ENCODE measurements around the gene IDH3G.
"Not testable (repeated sequence)": the region's sequence is repeated elsewhere in the genome, so short reads cannot be mapped to it uniquely, and the experiment has no call there.

The IDH3G gene

DNA sequence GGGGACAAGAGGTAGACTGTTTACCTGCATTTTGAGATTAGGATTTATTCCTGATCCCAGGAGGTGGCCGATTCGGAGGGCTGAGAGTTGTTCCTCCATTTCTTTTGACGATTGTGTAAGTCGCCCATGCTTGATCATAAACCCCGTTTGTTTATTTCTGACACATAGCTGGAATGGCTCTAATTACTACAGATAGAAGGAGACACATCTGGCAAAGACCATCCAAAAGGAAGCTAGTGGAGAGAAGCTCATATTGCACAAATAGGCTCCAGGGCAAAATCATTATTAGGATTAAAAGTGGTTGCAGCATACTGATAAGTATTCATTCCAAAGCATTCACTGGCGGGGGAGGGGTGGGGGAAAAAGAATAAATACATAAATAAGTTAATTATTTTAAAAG is 47.2 kb downstream of the IDH3G start:
- not testable (repeated sequence) for DNase-seq

GRCh38 chrX:153746359-153746758 is 47.8 kb downstream of the IDH3G start:
- no peak for DNase-seq

DNA sequence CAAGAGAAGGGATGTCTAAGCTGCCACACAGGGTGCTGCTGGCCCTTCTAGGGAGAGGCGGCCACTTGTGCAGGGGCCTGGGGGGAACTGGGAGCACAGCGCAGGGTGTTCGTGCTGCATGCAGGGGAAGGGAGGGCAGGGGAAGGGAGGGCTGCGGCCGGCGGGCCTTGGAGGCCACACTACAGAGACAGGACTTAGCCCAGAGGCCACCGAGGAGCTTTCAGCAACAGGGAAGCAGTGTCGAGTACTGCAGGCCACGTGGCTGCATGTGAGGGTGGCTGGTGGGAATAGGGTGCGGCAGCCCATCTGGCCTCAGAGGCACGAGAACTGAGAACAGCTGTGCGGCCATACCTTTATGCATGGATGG is 49.1 kb downstream of the IDH3G start:
- not testable (repeated sequence) for DNase-seq

GRCh38 chrX:153744210-153745066 is 49.7 kb downstream of the IDH3G start:
- DNase-seq: no peak

DNA sequence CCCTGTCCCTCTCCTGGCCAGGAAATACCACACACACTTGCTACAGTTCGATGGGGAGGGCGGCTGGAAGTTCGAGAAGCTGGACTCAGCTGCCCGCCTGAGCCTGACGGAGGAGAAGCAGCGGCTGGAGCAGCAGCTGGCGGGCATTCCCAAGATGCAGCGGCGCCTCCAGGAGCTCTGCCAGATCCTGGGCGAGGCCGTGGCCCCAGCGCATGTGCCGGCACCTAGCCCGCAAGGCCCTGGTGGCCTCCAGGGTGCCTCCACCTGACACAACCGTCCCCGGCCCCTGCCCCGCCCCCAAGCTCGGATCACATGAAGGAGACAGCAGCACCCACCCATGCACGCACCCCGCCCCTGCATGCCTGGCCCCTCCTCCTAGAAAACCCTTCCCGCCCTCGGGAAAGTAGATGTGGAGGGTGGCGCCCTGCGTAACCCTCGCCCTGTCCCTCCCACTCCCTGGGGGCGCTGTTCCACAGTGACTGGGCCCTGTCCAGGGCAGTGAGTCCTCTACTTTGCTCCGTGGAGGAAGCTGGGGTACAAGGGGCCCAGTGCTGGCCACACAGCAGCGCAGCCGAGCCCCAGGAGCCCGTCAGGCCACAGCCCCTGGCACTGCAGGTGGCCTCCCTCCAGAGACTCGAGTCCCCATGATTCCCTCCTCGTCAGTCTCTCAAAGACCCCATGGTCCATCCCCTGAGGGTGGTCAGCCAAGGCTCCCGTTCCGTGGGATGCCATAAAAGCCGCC is 50.5 kb downstream of the IDH3G start:
- DNase-seq: not testable (repeated sequence)

- not testable (repeated sequence) for DNase-seq
Measured at GRCh38 chrX:153742796-153743467, 51.2 kb downstream of the IDH3G start.

GRCh38 chrX:153742111-153742510 is 52.1 kb downstream of the IDH3G start:
- DNase-seq: not testable (repeated sequence)

- DNase-seq: no peak
Measured at GRCh38 chrX:153741446-153741845, 52.7 kb downstream of the IDH3G start.

- DNase-seq: no peak
Measured at GRCh38 chrX:153740631-153741222, 53.4 kb downstream of the IDH3G start.

DNA sequence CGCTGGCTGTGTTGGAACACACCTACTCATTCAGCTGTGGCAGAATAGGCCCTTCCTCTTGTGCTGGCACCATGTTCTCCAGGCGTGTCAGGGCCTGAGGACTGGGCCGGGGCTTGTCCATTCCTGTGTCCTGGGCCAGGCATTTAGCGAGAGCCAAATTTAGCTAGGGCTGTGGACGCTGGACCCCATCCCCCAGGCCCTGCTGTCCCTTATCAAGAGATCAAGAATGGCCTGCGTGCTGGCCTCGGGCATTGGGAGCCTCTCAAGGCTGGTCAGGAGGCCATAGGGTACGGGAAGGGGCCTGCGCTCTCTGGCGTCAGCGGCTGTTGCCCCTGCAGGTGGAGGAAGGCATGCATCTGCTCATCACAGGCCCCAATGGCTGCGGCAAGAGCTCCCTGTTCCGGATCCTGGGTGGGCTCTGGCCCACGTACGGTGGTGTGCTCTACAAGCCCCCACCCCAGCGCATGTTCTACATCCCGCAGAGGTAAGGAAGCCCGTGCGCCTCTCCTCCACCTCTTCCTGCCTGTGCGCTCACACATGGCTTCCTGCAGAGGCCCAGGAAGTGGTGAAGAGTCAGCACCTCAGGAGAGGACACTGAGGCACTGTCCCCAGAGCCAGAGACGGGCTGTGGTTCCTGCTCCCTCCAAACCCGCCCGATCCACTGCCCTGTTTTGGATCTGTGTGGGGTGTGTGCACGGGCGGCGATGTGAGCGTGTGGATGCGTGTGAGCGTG is 54.3 kb downstream of the IDH3G start:
- no peak for DNase-seq

GRCh38 chrX:153738056-153738605 is 56.0 kb downstream of the IDH3G start:
- DNase-seq: no peak

DNA sequence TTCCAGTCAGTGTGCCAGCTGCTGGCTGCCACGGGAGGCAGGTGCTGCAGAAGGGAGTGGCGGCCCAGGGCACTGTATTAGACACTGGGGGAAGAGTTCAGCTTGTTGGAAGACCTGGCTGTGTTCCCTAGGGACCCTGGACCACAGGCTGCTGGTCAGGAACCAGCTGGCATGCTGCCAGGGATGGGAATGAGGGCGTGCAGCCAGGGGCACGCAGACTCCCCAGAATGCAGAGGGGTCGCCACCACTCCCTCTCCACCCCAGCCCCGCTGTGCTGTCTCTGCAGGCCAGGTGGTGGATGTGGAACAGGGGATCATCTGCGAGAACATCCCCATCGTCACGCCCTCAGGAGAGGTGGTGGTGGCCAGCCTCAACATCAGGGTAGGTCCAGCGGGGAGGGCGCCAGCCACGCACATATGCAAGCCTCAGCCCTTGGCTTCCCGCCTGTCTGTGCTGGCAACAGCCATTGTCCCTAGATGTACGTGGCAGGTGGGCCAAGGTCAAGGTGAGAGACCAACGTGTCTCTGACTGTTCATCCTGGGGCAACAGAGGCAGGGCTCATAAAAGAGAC is 57.2 kb downstream of the IDH3G start:
- DNase-seq: no peak

DNA sequence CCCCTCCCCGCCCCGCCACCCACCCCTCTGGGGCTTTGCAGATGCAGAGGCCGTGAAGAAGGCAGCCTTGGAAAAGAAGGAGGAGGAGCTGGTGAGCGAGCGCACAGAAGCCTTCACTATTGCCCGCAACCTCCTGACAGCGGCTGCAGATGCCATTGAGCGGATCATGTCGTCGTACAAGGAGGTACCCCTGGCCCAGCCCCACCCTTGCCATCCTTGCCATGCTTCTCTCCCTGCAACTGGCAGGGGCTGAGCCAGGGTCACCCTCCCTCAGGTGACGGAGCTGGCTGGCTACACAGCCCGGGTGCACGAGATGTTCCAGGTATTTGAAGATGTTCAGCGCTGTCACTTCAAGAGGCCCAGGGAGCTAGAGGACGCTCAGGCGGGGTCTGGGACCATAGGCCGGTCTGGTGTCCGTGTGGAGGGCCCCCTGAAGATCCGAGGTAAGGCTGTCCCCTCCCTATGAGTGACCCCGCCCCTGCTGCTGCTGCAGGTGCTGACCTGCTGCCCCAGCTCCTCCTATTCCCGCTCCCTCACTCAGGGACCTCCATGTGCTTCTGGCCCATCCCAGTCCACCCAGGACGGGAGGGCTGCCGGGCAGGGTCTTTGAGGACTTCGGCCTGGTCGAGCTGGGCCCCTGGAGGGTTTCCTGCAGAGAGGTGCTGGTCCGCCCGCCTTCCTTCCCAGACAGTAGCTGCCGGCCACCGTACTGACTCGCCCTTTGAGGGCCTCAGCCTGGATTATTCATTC is 57.9 kb downstream of the IDH3G start:
- DNase-seq: no peak
